ENCODE measurements around the gene OR5H14.

- TF ChIP-seq CTCF (IDR thresholded peaks at IDR 0.05; ENCODE audit: control extremely low read depth in 1 of 3, insufficient read depth in 1 of 3, low read depth in 1 of 3, low read length in 3 of 3) (no peak), TEAD4 (IDR thresholded peaks at IDR 0.05; ENCODE audit: low read depth, low read length) (no peak), RAD21 (IDR thresholded peaks at IDR 0.05 in 1 of 2, conservative IDR thresholded peaks at IDR 0.05 in 1 of 2; ENCODE audit: low read depth in 2 of 2, low read length in 2 of 2) (no peak)
Measured at GRCh38 chr3:98171071-98171470, 23.8 kb downstream of the OR5H14 start.
